H1 (cell line): Measurements from ENCODE around the gene OR1M1. TPM values are rescaled to one million over a fixed set of nuclear protein-coding genes. Genes with fewer than 3 reads are reported as not detected.

Source experiments
- CTCF ChIA-PET: fragments of 300-600 bp; sonication (Branson Sonifier 250); formaldehyde crosslinking; loops from one replicate; lab custom pipeline; 2021; ENCODE audit not compliant: partially characterized antibody; lab: Charles Lee
- POLR2A ChIA-PET: fragments of 300-600 bp; sonication (Branson Sonifier 250); formaldehyde crosslinking; loops from one replicate; lab custom pipeline; 2021; ENCODE audit warnings: inconsistent platforms; ENCODE audit not compliant: partially characterized antibody; lab: Charles Lee
- DNase-seq, 2 experiments: peaks; one replicate each; pipeline versions ENCODE4 v3.0.0 to v3.0.0-alpha.2; 2010 to 2022; ENCODE audit warnings: low spot score in 2 of 2, low read depth in 1 of 2, mixed read lengths in 1 of 2
- FAIRE-seq: peaks from 2 replicates; lab custom pipeline; 2011; peaks lifted over from hg19 to GRCh38; lab: Jason Lieb, UNC
- H2AFZ ChIP-seq: 2 replicates; pipeline ENCODE4 v1.8.1; 2012; ENCODE audit warnings: low read length, inconsistent platforms
- H2AK5ac ChIP-seq: 2 replicates; pipeline ENCODE4 v1.6.1; 2013; ENCODE audit warnings: low read depth, low read length
- H2BK120ac ChIP-seq: replicated peaks from 2 replicates; pipeline ENCODE3; 2013; ENCODE audit warnings: low read depth, low read length, inconsistent platforms
- H2BK12ac ChIP-seq: 2 replicates; pipeline ENCODE4 v1.6.1; 2013; ENCODE audit warnings: low read depth, low read length
- H2BK15ac ChIP-seq: 2 replicates; pipeline ENCODE4 v1.6.1; 2013; ENCODE audit warnings: low read length
- H2BK20ac ChIP-seq: 2 replicates; pipeline ENCODE4 v1.6.1; 2013; ENCODE audit warnings: low read length
- H2BK5ac ChIP-seq: 2 replicates; pipeline ENCODE4 v1.6.1; 2013; ENCODE audit warnings: low read depth, low read length
- H3K14ac ChIP-seq: 2 replicates; pipeline ENCODE4 v1.6.1; 2013; ENCODE audit warnings: inconsistent platforms; ENCODE audit not compliant: insufficient read length
- H3K18ac ChIP-seq: 2 replicates; pipeline ENCODE4 v1.6.1; 2013; ENCODE audit warnings: low read length; ENCODE audit errors: extremely low read depth
- H3K23ac ChIP-seq: 2 replicates; pipeline ENCODE4 v1.6.1; 2013; ENCODE audit warnings: inconsistent platforms; ENCODE audit not compliant: insufficient read length
- H3K23me2 ChIP-seq: 2 replicates; pipeline ENCODE4 v1.6.1; 2013; ENCODE audit warnings: low read depth, low read length
- H3K27ac ChIP-seq: 2 replicates; pipeline ENCODE4 v1.6.1; 2011; ENCODE audit warnings: low read depth, low read length, inconsistent platforms
- H3K27me3 ChIP-seq, 4 experiments: replicated peaks in 1 of 4; 1 replicate in 1 of 4; 2 replicates in 3 of 4; pipeline versions ENCODE4 v1.6.1 to v1.8.1; 2011 to 2013; ENCODE audit warnings: low read length in 3 of 4, mild to moderate bottlenecking in 3 of 4, inconsistent platforms in 2 of 4, mixed read lengths in 2 of 4, moderate library complexity in 1 of 4; ENCODE audit not compliant: control insufficient read depth in 3 of 4, insufficient read depth in 3 of 4; ENCODE audit errors: extremely low read depth in 1 of 4
- H3K36me3 ChIP-seq, 4 experiments: 2 replicates each; pipeline versions ENCODE4 v1.6.1 to v1.8.1; 2011 to 2013; ENCODE audit warnings: mild to moderate bottlenecking in 4 of 4, low read length in 3 of 4, moderate library complexity in 2 of 4, control low read depth in 1 of 4, inconsistent platforms in 1 of 4; ENCODE audit not compliant: insufficient read depth in 4 of 4, control insufficient read depth in 2 of 4
- H3K4ac ChIP-seq: replicated peaks from 2 replicates; pipeline ENCODE3; 2013; ENCODE audit warnings: low read length, low read depth, mixed read lengths, inconsistent platforms; ENCODE audit not compliant: insufficient read length
- H3K4me1 ChIP-seq, 4 experiments: replicated peaks in 1 of 4; 1 replicate in 1 of 4; 2 replicates in 3 of 4; pipeline versions ENCODE4 v1.6.1 to v1.8.1; 2011 to 2013; ENCODE audit warnings: low read length in 3 of 4, inconsistent platforms in 2 of 4, mixed read lengths in 1 of 4; ENCODE audit not compliant: insufficient read depth in 4 of 4, control insufficient read depth in 3 of 4
- H3K4me2 ChIP-seq, 2 experiments: 2 replicates each; pipeline versions ENCODE4 v1.6.1 to v1.8.1; 2011 to 2013; ENCODE audit warnings: low read depth in 2 of 2, low read length in 2 of 2, control low read depth in 1 of 2, inconsistent platforms in 1 of 2, mild to moderate bottlenecking in 1 of 2; ENCODE audit not compliant: insufficient read depth in 1 of 2
- H3K4me3 ChIP-seq, 4 experiments: fragments of 200-600, 300-600 bp in 1 of 4; sonication (generic), shearing (Covaris generic), sonication (Bioruptor Twin) in 1 of 4; 2 replicates each; pipeline versions ENCODE4 v1.5.1 to v1.8.1; 2011 to 2016; ENCODE audit warnings: low read length in 4 of 4, low read depth in 3 of 4, control low read depth in 2 of 4, inconsistent platforms in 2 of 4, mild to moderate bottlenecking in 2 of 4, mixed read lengths in 1 of 4, moderate library complexity in 1 of 4; ENCODE audit not compliant: insufficient read depth in 2 of 4; ENCODE audit errors: extremely low read depth in 1 of 4
- H3K56ac ChIP-seq: replicated peaks from 2 replicates; pipeline ENCODE3; 2013; ENCODE audit warnings: low read depth, mild to moderate bottlenecking, mixed read lengths, low read length, inconsistent platforms; ENCODE audit not compliant: insufficient read length
- H3K79me1 ChIP-seq: 2 replicates; pipeline ENCODE4 v1.6.1; 2013; ENCODE audit warnings: low read depth, low read length, control low read depth
- H3K79me2 ChIP-seq, 2 experiments: 2 replicates each; pipeline versions ENCODE4 v1.6.1 to v1.8.1; 2012 to 2013; ENCODE audit warnings: low read length in 2 of 2, mild to moderate bottlenecking in 2 of 2, inconsistent platforms in 1 of 2; ENCODE audit not compliant: insufficient read depth in 2 of 2, control insufficient read depth in 1 of 2
- H3K9ac ChIP-seq, 4 experiments: replicated peaks in 1 of 4; 1 replicate in 1 of 4; 2 replicates in 3 of 4; pipeline versions ENCODE4 v1.6.1 to v1.8.1; 2011 to 2013; ENCODE audit warnings: low read depth in 3 of 4, low read length in 3 of 4, control low read depth in 2 of 4, mild to moderate bottlenecking in 2 of 4, moderate library complexity in 2 of 4, inconsistent platforms in 1 of 4; ENCODE audit errors: extremely low read depth in 1 of 4
- H3K9me3 ChIP-seq, 2 experiments: 2 replicates each; pipeline versions ENCODE4 v1.6.1 to v1.8.1; 2012 to 2013; ENCODE audit warnings: mild to moderate bottlenecking in 2 of 2, moderate library complexity in 2 of 2, control low read depth in 1 of 2, inconsistent platforms in 1 of 2, low read depth in 1 of 2, low read length in 1 of 2, mixed read lengths in 1 of 2; ENCODE audit not compliant: insufficient read depth in 2 of 2
- H4K20me1 ChIP-seq, 2 experiments: replicated peaks in 1 of 2; 2 replicates each; pipeline versions ENCODE3 to v1.8.1; 2011 to 2013; ENCODE audit warnings: inconsistent platforms in 2 of 2, low read length in 2 of 2, mild to moderate bottlenecking in 1 of 2; ENCODE audit not compliant: insufficient read depth in 2 of 2, control insufficient read depth in 1 of 2
- H4K5ac ChIP-seq: 2 replicates; pipeline ENCODE4 v1.6.1; 2013; ENCODE audit warnings: low read length, low read depth, mixed read lengths, inconsistent platforms; ENCODE audit not compliant: insufficient read length
- H4K8ac ChIP-seq: 2 replicates; pipeline ENCODE4 v1.8.0; 2013; ENCODE audit warnings: mild to moderate bottlenecking, moderate library complexity, low read length, inconsistent platforms; ENCODE audit not compliant: insufficient read depth; ENCODE audit errors: extremely low read depth
- H4K91ac ChIP-seq: replicated peaks from 2 replicates; pipeline ENCODE3; 2013; ENCODE audit warnings: low read length, mixed read lengths, inconsistent platforms; ENCODE audit not compliant: insufficient read length
- BACH1 ChIP-seq: IDR thresholded peaks from 2 replicates; pipeline ENCODE4 v1.6.1; 2012; ENCODE audit warnings: low read length, improper control_type of control experiment
- WGBS, 2 experiments: shearing (Covaris generic) in 1 of 2; methylation state at CpG; one replicate each; pipeline versions ENCODE4 v1.1.6 to v1.1.7; 2013 to 2015; ENCODE audit warnings: low lambda C conversion rate in 2 of 2, mixed read lengths in 2 of 2, inconsistent platforms in 1 of 2, low coverage in 1 of 2, missing lambda C conversion rate in 1 of 2; ENCODE audit not compliant: insufficient replicate concordance in 2 of 2, insufficient coverage in 1 of 2, insufficient read length in 1 of 2; ENCODE audit errors: extremely low coverage in 1 of 2, missing lambda C conversion rate in 1 of 2; 5-methylcytosine and 5-hydroxymethylcytosine counted together
- long read RNA-seq, 2 experiments: library from RNA in 1 of 2; library from capped mRNA in 1 of 2; stranded (forward); transcript quantifications; one replicate each; pipeline ENCODE4 v2.0.0, GENCODE V29; 2021; ENCODE audit warnings: inconsistent platforms in 1 of 2
- polyA minus RNA-seq, 3 experiments: library from RNA; depleted of rRNA, polyadenylated mRNA; stranded (reverse); fragments of >200 nt; gene quantifications; 1 replicate in 2 of 3; 2 replicates in 1 of 3; pipeline ENCODE4 v1.2.3, GENCODE V29; 2011
- polyA plus RNA-seq, 7 experiments: library from polyadenylated mRNA; depleted of rRNA in 3 of 7; stranded (reverse) in 5 of 7; unstranded in 2 of 7; fragments of >200 nt in 5 of 7; fragments of 200-250 nt in 2 of 7; gene quantifications; 1 replicate in 5 of 7; 2 replicates in 1 of 7; 4 replicates in 1 of 7; pipeline versions ENCODE4 v1.2.1 to v1.2.3, GENCODE V29; 2011 to 2013; ENCODE audit warnings: missing spikeins in 2 of 7, mixed read lengths in 2 of 7
- total RNA-seq: library from RNA; stranded (reverse); fragmentation: NEBNext Ultra II Directional; extraction: Animal tissue kit (Norgen Biotek cat#: 25700); gene quantifications from 2 replicates; pipeline ENCODE4 v1.2.1, GENCODE V29; 2021

The OR1M1 gene
- not detected in 2 replicates for total RNA-seq
- polyA plus RNA-seq (2011; rRNA removed) = 0.12 TPM in 1 of 2 replicates, not detected in the other
- polyA plus RNA-seq (2011; cell fraction: cytosol; rRNA removed) = 0.03 TPM
- not detected for polyA plus RNA-seq (2011; cell fraction: nucleus; rRNA removed)
- polyA plus RNA-seq (2012, experiment 1 of 2) = not detected in 4 replicates
- not detected for polyA plus RNA-seq (2012, experiment 2 of 2)
- polyA plus RNA-seq (2013, experiment 1 of 2) = not detected
- polyA plus RNA-seq (2013, experiment 2 of 2) = not detected
- polyA minus RNA-seq (2011; rRNA and poly(A)+ RNA removed) = 0.54 TPM in 1 of 2 replicates, not detected in the other
- not detected for polyA minus RNA-seq (2011; cell fraction: cytosol; rRNA and poly(A)+ RNA removed)
- not detected for polyA minus RNA-seq (2011; cell fraction: nucleus; rRNA and poly(A)+ RNA removed)
- long read RNA-seq, experiment 1 = 0 reads
- long read RNA-seq, experiment 2 = 0 reads

DNA sequence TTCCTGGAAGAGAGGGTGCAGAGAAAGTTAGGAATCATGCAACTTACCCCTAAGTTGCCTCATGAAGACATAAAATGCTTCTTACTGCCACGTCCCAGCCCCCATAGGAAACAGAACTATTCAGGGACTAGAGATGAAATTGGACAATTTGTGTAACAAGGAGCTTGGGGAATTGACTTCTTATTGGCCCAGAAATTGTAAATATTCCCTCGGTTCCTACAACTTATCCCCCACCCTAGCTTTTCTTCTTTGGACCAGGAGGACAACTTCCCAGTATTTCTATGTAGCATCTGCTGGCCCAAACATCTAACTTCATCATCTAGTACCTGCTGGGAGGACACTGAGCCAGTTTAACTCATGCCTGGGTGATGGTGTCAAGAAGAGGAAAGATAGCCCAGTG, at the start of gene OR1M1:
Gene OR1M1 (plus strand): TSS at position 301 of the 400 bp plus-strand sequence. CDS start 6,184 bp downstream, outside the sequence.
- no peak within 1 kb of the TSS for H3K23ac ChIP-seq
- no peak within 1 kb of the TSS for H3K14ac ChIP-seq
- POLR2A ChIA-PET = no interaction called here
- no peaks in the 10 kb centered on the region for H3K36me3 ChIP-seq
- no peak within 1 kb of the TSS for H3K4me3 ChIP-seq
- H2BK15ac ChIP-seq = no peak within 1 kb of the TSS
- no peaks in the 10 kb centered on the region for H3K27me3 ChIP-seq
- H4K5ac ChIP-seq = no peak within 1 kb of the TSS
- H3K4me1 ChIP-seq = no peaks in the 10 kb centered on the region
- H4K91ac ChIP-seq = no peak within 1 kb of the TSS
- no peak for FAIRE-seq
- H3K4ac ChIP-seq = no peak within 1 kb of the TSS
- H3K23me2 ChIP-seq = no peaks in the 10 kb centered on the region
- no peak for TF ChIP-seq BACH1
- CTCF ChIA-PET = no interaction called here
- H4K8ac ChIP-seq = no peak within 1 kb of the TSS
- H3K79me2 ChIP-seq = no peaks in the 10 kb centered on the region
- no peak within 1 kb of the TSS for H2AK5ac ChIP-seq
- WGBS, 2 experiments = 56% methylated on average over 2 of the region's 2 CpGs; no CpG with 5 or more reads in 1 of the 2 experiments
- no peak within 1 kb of the TSS for H2BK120ac ChIP-seq
- H3K18ac ChIP-seq = no peak within 1 kb of the TSS
- H3K4me2 ChIP-seq = no peak within 1 kb of the TSS
- no peak within 1 kb of the TSS for H3K56ac ChIP-seq
- no peaks in the 10 kb centered on the region for H4K20me1 ChIP-seq
- no peak within 1 kb of the TSS for H3K27ac ChIP-seq
- H2BK5ac ChIP-seq = no peak within 1 kb of the TSS
- no peak for DNase-seq
- peaks cover 8 to 19% of the 10 kb centered on the region in 2 experiments; a peak in 3 of 4 replicates for H3K9me3 ChIP-seq
- H3K79me1 ChIP-seq = no peaks in the 10 kb centered on the region
- H2BK20ac ChIP-seq = no peak within 1 kb of the TSS
- H2AFZ ChIP-seq = no peak within 1 kb of the TSS
- no peak within 1 kb of the TSS for H3K9ac ChIP-seq
- H2BK12ac ChIP-seq = no peak within 1 kb of the TSS
